Superior temporal gyrus (tissue), 1 donor: ENCODE results near the gene EXOC5.
"Not testable (repeated sequence)": the region's sequence is repeated elsewhere in the genome, so short reads cannot be mapped to it uniquely, and the experiment has no call there.

ENCODE experiments used
- DNase-seq: peaks from one replicate; pipeline ENCODE4 v3.0.0-alpha.2; 2016; ENCODE audit errors: extremely low spot score

The EXOC5 gene

GRCh38 chr14:57268161-57269069, at the start of gene EXOC5, which contains the start of gene AP5M1:
Gene EXOC5, minus strand, starts transcription at chr14:57268905. Its CDS starts 257 bp downstream, at chr14:57268648.
Gene AP5M1, plus strand, starts transcription at chr14:57268971. Its CDS starts 344 bp downstream, at chr14:57269315.
- DNase-seq = peak; percentile 97

DNA sequence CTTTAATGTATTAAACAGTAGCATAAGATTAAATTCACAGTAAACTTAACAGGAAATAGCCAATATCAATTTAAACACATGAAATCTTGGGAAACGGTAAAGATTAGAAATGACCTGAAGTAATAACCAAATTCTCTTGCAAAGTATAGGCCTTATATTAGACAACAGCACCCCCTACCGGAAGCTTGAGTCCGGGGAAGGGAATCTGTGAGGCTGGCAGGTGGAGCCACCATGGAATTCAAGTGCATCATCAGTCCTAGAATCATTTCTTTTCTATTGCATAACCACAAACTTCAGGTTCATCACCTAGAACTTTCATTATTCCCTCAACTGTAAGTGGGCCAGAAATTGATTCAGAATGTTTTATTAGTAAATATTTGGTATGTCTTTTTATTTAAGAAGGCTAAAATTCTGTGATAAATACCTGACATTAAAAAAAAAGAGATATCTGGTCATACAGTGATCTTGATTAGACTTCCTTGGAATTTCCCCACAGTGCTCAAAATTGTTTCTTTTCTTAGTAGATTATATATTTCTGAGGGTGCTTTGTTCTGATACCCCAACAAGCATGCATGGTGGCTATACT, 48.6 kb upstream of the EXOC5 start:
- DNase-seq = peak; percentile 92

GRCh38 chr14:57314396-57315089, 45.8 kb upstream of the EXOC5 start:
- no peak for DNase-seq

GRCh38 chr14:57302883-57303282, 34.2 kb upstream of the EXOC5 start:
- no peak for DNase-seq

DNA sequence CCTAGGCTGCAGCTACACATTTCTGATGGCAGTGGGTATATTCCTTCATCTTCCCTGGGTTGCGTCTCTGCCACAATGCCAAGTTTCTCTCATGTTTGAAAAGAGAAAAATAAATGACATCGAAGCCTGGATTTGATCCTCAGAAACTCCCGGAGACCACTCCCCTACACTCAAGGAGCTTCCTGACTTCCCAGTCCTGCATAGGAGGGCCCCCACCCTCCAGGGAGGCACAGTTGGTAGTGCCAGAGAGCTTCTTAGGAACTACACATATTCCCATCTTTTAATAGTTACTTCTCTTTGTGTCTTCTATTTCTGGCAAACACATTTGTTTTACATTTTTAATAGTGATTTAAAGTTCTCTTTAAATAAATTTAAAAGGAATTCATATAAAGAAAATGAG, 30.8 kb upstream of the EXOC5 start:
- no peak for DNase-seq

- DNase-seq = no peak
These were observed 29.1 kb upstream of the EXOC5 start for GRCh38 chr14:57297852-57298251.

- DNase-seq = no peak
These were observed 26.5 kb upstream of the EXOC5 start for GRCh38 chr14:57295239-57295638.

DNA sequence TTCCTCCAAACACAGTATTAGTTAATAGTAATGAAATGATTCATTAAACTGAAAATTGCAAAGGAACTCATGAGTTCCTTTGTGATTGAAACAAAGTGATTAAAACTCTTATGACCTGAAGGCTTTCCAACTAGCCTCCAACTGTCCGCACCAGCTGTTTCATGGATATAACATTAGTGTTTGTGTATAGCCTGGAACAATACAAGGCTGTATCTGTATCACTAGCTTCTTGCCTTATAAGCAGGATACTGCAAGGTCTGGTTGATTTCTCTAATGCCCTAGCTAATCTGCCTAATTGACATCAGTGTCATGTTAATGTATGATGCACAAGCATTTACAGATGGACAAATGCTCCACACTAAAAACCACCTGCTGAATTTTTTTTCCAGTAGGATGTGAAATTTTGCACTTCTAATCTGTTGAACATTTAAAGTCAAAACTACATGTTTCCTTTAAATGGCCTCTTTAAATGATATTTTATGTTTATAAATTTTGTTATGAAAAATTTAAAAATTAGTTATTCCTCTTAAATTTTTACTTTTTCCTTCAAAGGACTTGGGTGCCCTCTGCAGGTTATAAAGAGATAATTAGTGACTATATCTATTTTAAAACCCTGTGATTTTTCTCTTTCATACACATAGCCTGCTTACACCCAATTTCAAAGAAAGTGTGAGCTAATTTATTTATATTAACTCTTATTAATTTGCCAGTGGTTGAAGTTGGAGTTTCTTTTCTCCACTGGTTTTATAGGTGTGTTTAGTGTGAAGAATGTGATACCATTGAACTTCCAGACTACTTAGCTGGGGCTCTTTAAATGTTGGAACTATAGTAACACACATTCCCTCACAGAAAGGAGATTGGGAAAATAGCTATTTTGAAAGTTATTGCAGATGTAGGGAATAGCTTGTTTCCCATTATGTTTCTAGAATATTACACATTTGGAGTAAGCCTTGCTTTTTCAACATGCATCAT, 25.4 kb upstream of the EXOC5 start:
- peak; percentile 18 for DNase-seq

DNA sequence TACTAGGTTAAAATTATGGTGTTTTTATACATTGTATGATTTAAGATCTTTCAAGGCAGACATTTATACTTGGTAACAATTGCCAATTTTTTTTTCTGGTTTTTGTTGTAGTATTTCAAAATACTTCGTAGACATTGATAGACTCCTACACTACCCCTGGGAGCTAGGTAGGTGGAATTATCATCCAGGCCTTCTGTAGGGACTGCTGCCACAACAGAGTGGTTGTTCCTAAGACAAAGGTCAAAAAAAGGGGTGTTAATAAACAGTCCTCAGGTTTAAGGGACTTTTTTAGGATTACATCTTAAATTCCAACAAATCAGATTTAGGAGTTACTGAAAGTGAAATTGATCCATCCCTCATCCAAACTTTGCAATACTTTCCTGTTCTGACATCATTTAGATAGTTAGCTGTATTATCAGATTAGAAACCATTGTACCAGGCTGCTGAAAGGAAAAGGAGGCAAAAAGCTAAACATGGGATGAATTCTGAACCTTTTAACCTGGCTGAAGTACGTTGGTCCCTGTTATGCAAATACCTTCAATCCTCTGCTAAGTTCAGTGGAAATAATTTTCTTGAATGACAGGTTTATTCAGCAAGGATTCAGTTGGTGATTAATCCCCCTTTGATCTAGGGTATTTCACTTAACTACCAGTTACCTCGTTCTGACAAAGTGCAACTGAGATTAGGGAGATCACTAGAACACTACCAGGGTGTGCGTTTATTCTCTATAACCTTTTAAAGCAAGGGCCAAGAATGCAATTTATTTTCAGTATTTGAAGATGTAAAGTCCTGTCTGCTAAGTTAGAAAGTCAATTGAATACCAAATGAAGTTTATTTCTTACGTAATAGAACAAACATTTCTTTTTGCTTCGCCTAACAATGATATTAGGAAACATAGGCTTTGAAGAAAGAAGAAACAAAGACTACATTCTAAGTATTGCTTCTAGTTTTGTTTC, 23.3 kb upstream of the EXOC5 start:
- DNase-seq = no peak

GRCh38 chr14:57290751-57291150, 22.0 kb upstream of the EXOC5 start:
- no peak for DNase-seq

- no peak for DNase-seq
These were observed 19.0 kb upstream of the EXOC5 start for GRCh38 chr14:57287745-57288144.

DNA sequence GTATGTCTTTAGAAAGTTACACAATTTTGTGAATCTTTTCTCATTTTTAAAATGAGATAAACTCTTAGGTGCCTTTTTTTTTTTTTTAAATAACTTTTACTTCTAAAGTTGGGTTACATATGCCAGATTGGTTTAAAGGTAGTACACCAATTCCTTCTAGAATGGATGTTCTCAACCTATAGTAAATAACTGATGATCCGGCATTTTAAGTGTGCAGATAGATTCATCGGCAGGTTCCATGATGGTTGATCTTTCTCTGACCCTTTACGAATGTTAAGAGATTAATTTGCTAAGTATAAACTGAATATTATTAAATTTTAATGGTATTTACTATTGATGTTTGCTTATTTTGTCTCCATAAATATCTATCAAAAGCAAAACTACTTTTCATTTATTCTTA, 8.4 kb upstream of the EXOC5 start:
- no peak for DNase-seq

DNA sequence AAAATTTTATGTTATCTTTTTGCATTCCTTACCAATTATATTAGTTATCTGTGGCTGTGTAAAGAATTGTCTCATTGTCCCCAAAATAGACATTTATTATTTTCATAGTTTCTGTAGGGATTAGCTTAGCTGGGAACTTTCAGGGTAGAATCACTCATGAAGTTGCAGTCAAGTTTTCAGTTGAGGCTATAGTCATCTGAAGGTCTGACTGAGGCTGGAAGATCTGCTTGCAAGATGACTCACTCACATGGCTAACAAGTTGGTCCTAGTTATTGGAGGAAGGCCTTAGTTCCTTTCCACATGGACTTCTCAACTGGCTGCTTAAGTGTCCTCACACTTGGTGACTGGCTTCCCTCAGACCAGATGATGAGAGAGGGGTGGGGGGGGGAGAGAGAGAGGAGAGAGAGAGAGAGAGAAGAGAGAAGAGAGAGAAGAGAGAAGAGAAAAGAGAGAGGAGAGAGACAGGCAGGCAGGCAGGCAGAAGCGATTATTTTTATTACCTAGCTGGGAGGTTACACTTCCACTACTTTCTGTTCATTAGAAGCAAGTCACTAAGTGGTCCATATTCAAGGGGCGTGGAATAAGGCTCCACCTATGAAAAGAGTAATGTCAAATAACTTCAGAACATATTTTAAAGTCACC, 6.4 kb upstream of the EXOC5 start:
- no peak for DNase-seq

- DNase-seq = no peak
These were observed 5.8 kb upstream of the EXOC5 start for GRCh38 chr14:57274551-57274950.

DNA sequence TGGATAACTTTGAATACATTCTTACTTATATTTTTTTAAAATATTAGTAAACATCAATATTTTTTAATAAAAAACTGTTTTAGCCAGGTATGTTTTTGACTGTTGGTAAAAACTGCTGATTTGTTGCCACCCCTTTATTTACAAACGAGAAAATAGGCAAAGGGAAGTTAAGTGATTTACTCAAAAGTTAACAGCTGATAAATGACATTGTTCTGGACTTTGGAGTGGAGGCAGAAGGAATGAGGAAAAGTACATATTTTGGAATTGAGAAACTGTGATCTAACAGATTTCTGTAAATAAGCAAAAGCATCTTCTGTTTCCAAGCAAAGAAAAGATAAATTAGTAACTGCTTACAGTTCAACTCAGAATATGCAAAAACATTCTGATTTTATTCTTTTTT, 4.5 kb upstream of the EXOC5 start:
- DNase-seq = no peak

GRCh38 chr14:57266065-57266464, 2.6 kb downstream of the EXOC5 start:
- no peak for DNase-seq

DNA sequence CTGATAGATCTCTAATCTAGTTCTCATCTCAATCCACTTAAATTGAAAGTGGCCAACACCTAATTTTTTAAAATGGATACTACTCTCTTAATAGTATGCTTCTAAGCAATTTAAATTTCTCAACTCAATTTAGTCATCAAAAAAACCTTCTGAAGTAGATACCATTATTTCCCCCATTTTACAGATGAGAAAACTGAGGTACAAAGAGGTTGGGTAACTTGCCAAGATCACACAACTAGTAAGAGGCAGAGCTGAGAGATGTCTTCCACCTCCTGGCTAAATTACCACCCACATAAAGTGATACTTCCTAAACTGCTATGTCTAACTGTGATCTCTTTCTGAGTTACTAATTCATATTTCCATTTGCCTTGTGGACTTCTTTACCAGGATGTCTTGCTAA, 6.6 kb downstream of the EXOC5 start:
- no peak for DNase-seq

GRCh38 chr14:57261604-57262003, 7.1 kb downstream of the EXOC5 start:
- DNase-seq = no peak

DNA sequence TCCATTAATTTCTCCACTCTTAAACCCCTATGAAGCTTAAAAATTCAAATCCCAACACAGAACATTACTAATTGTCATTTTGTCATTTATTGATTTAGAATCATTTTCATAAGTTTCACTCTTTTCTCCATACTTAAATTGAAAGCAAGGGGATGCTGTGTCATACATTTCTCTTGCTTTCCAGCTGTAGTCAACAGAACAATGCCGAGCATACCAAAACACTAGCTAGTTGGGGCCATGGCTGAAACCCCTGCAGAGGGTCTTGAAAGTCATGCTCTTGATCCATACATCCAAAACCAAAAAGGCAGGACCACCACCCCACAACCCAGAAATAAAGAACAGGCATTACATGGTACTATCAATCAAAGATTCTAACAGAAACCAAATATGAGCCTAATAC, 9.0 kb downstream of the EXOC5 start:
- DNase-seq = no peak

DNA sequence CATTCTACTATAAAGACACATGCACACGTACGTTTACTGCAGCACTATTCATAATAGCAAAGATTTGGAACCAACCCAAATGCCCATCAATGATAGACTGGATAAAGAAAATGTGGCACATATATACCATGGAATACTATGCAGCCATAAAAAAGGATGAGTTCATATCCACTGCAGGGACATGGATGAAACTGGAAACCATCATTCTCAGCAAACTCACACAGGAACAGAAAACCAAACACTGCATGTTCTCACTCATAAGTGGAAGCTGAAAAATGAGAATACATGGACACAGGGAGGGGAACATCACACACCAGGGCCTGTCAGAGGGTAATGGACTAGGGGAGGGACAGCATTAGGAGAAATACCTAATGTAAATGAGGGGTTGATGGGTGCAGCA, 10.5 kb downstream of the EXOC5 start:
- not testable (repeated sequence) for DNase-seq
